Hepatocyte (in vitro differentiated cells): ENCODE data around the gene FOXL2NB. TPM values are rescaled to one million over a fixed set of nuclear protein-coding genes. Genes with fewer than 3 reads are reported as not detected.
A peak's percentile ranks its signal among the peaks of the same experiment; 100 is the strongest.

Experiments used
- DNase-seq: peaks from one replicate; pipeline ENCODE4 v3.0.0-alpha.2; 2016; ENCODE audit warnings: low spot score
- H2AFZ ChIP-seq: fragments of 200-600 bp; sonication (generic); 2 replicates; pipeline ENCODE4 v1.6.0; 2016; ENCODE audit warnings: antibody characterized with exemption, mild to moderate bottlenecking
- H3K27ac ChIP-seq: fragments of 200-600 bp; sonication (generic); 2 replicates; pipeline ENCODE4 v1.5.1; 2016; ENCODE audit warnings: mild to moderate bottlenecking
- H3K27me3 ChIP-seq: fragments of 200-600 bp; sonication (generic); 2 replicates; pipeline ENCODE4 v1.6.1; 2016
- H3K36me3 ChIP-seq: fragments of 200-600 bp; sonication (generic); replicated peaks from 2 replicates; pipeline ENCODE4 v1.5.1; 2016; ENCODE audit warnings: low read depth; ENCODE audit not compliant: insufficient read depth
- H3K4me1 ChIP-seq: fragments of 200-600 bp; sonication (generic); 2 replicates; pipeline ENCODE4 v1.5.1; 2016; ENCODE audit warnings: mild to moderate bottlenecking, moderate library complexity; ENCODE audit not compliant: insufficient read depth
- H3K4me2 ChIP-seq: fragments of 200-600 bp; sonication (generic); 2 replicates; pipeline ENCODE4 v1.6.0; 2016
- H3K4me3 ChIP-seq: fragments of 200-600 bp; sonication (generic); 2 replicates; pipeline ENCODE4 v1.5.1; 2016; ENCODE audit warnings: mild to moderate bottlenecking
- H3K79me2 ChIP-seq: fragments of 200-600 bp; sonication (generic); 2 replicates; pipeline ENCODE4 v1.6.0; 2017; ENCODE audit warnings: mild to moderate bottlenecking
- H3K9me2 ChIP-seq: fragments of 200-600 bp; sonication (generic); replicated peaks from 2 replicates; pipeline ENCODE4 v1.6.0; 2017; ENCODE audit warnings: mild to moderate bottlenecking; ENCODE audit not compliant: insufficient read depth
- H3K9me3 ChIP-seq: fragments of 200-600 bp; sonication (generic); 2 replicates; pipeline ENCODE4 v1.5.1; 2016; ENCODE audit warnings: low read depth, mild to moderate bottlenecking
- H4K20me1 ChIP-seq: fragments of 200-600 bp; sonication (generic); 2 replicates; pipeline ENCODE4 v1.6.0; 2016; ENCODE audit warnings: mild to moderate bottlenecking; ENCODE audit not compliant: insufficient read depth, poor library complexity, severe bottlenecking
- CTCF ChIP-seq: fragments of 200-600 bp; sonication (generic); IDR thresholded peaks from 2 replicates; pipeline ENCODE4 v1.5.1; 2016; ENCODE audit warnings: antibody characterized with exemption, mild to moderate bottlenecking; ENCODE audit not compliant: poor library complexity
- EZH2 ChIP-seq: fragments of 200-600 bp; sonication (generic); IDR thresholded peaks from 2 replicates; pipeline ENCODE4 v1.6.1; 2016; ENCODE audit warnings: antibody characterized with exemption, mild to moderate bottlenecking, borderline replicate concordance
- EZH2phosphoT487 ChIP-seq: fragments of 200-600 bp; sonication (generic); IDR thresholded peaks from one replicate; pipeline ENCODE4 v1.6.1; 2018; ENCODE audit warnings: antibody characterized with exemption, mild to moderate bottlenecking, low read depth, moderate library complexity; ENCODE audit not compliant: unreplicated experiment, severe bottlenecking
- WGBS: methylation state at CpG from one replicate; pipeline ENCODE4 v1.1.6; 2016; ENCODE audit warnings: low lambda C conversion rate; ENCODE audit errors: missing lambda C conversion rate; 5-methylcytosine and 5-hydroxymethylcytosine counted together
- polyA plus RNA-seq: library from polyadenylated mRNA; unstranded; fragments of >200 nt; fragmentation: Nextera tagmentation; extraction: Ambion mirVana; gene quantifications from 2 replicates; pipeline ENCODE4 v1.2.1, GENCODE V29; 2016
- total RNA-seq: library from RNA; depleted of rRNA; stranded (reverse); fragments of >200 nt; gene quantifications from 2 replicates; pipeline ENCODE4 v1.2.3, GENCODE V29; 2014

Gene FOXL2NB
- total and polyA plus RNA-seq, 2 experiments from 2014 or later: not detected

- Histone ChIP-seq H3K9me2 (no peaks in the 10 kb centered on the region), H3K4me1 (no peaks in the 10 kb centered on the region), H4K20me1 (no peaks in the 10 kb centered on the region), H2AFZ (no peak overlapping the region), H3K27ac (no peak overlapping the region), H3K79me2 (no peaks in the 10 kb centered on the region), H3K36me3 (no peaks in the 10 kb centered on the region), H3K27me3 (no peaks in the 10 kb centered on the region), H3K4me2 (no peak overlapping the region), H3K9me3 (no peaks in the 10 kb centered on the region), H3K4me3 (no peak overlapping the region)
- peak; percentile 89 for DNase-seq
- WGBS: 26% methylated on average over 6 of the region's 6 CpGs
- TF ChIP-seq EZH2phosphoT487 (no peak), EZH2 (no peak), CTCF (peak; percentile 71)
These were observed 23.5 kb upstream of the FOXL2NB start for GRCh38 chr3:138923531-138923994.

GRCh38 chr3:138928727-138929372, 18.2 kb upstream of the FOXL2NB start:
- Histone ChIP-seq H4K20me1 (no peaks in the 10 kb centered on the region), H3K4me2 (no peak overlapping the region), H3K27ac (no peak overlapping the region), H3K9me3 (no peaks in the 10 kb centered on the region), H3K79me2 (no peaks in the 10 kb centered on the region), H3K27me3 (peaks cover 12% of the 10 kb centered on the region), H3K36me3 (no peaks in the 10 kb centered on the region), H2AFZ (no peak overlapping the region), H3K4me1 (no peaks in the 10 kb centered on the region), H3K9me2 (no peaks in the 10 kb centered on the region), H3K4me3 (no peak overlapping the region)
- no peak for DNase-seq
- WGBS: 94% methylated on average over 42 of the region's 42 CpGs
- TF ChIP-seq CTCF (no peak), EZH2 (no peak), EZH2phosphoT487 (no peak)

GRCh38 chr3:138933068-138933668, 13.8 kb upstream of the FOXL2NB start:
- 46% methylated on average over 4 of the region's 4 CpGs for WGBS
- H3K27me3 ChIP-seq: peaks cover 53% of the 10 kb centered on the region

More at GRCh38 chr3:138933068-138933668, 13.8 kb upstream of the FOXL2NB start:
- H3K9me2 ChIP-seq: no peaks in the 10 kb centered on the region
- H3K79me2 ChIP-seq: no peaks in the 10 kb centered on the region
- no peak overlapping the region for H3K27ac ChIP-seq
- no peak overlapping the region for H3K4me2 ChIP-seq
- no peaks in the 10 kb centered on the region for H4K20me1 ChIP-seq
- no peak for DNase-seq
- peaks cover 7% of the 10 kb centered on the region for H3K4me1 ChIP-seq
- no peak overlapping the region for H2AFZ ChIP-seq
- no peak overlapping the region for H3K4me3 ChIP-seq
- TF ChIP-seq CTCF (no peak), EZH2phosphoT487 (no peak), EZH2 (no peak)
- H3K36me3 ChIP-seq: no peaks in the 10 kb centered on the region
- no peaks in the 10 kb centered on the region for H3K9me3 ChIP-seq
